Limb (tissue), 2 donors: ENCODE measurements around the gene AGBL4.
"Not testable (repeated sequence)": the region's sequence is repeated elsewhere in the genome, so short reads cannot be mapped to it uniquely, and the experiment has no call there.

Source experiments
- DNase-seq, 2 donors: peaks; one replicate each; pipeline ENCODE4 v3.0.0-alpha.2; 2016; ENCODE audit errors: extremely low spot score in 2 of 2

Gene AGBL4

GRCh38 chr1:49436865-49437264, 586.9 kb downstream of the AGBL4 start:
- DNase-seq = no peak

GRCh38 chr1:49435291-49435690, 588.5 kb downstream of the AGBL4 start:
- DNase-seq = no peak

GRCh38 chr1:49424782-49425181, 599.0 kb downstream of the AGBL4 start:
- DNase-seq = no peak

GRCh38 chr1:49416758-49417157, 607.0 kb downstream of the AGBL4 start:
- no peak for DNase-seq

GRCh38 chr1:49408346-49408745, 615.4 kb downstream of the AGBL4 start:
- DNase-seq = no peak

- DNase-seq = no peak
These were observed 626.7 kb downstream of the AGBL4 start for GRCh38 chr1:49397086-49397485.

- no peak for DNase-seq
These were observed 629.6 kb downstream of the AGBL4 start for GRCh38 chr1:49394200-49394599.

- DNase-seq = no peak
These were observed 634.1 kb downstream of the AGBL4 start for GRCh38 chr1:49389699-49390098.

GRCh38 chr1:49364676-49365075, 659.1 kb downstream of the AGBL4 start:
- DNase-seq = no peak

- no peak for DNase-seq
These were observed 660.1 kb downstream of the AGBL4 start for GRCh38 chr1:49363628-49364027.

GRCh38 chr1:49358036-49358435, 665.7 kb downstream of the AGBL4 start:
- DNase-seq = no peak

- DNase-seq = no peak
These were observed 667.2 kb downstream of the AGBL4 start for GRCh38 chr1:49356594-49356993.

GRCh38 chr1:49351768-49352167, 672.0 kb downstream of the AGBL4 start:
- DNase-seq = no peak

- no peak for DNase-seq
These were observed 676.9 kb downstream of the AGBL4 start for GRCh38 chr1:49346767-49347349.

GRCh38 chr1:49340576-49340975, 683.2 kb downstream of the AGBL4 start:
- DNase-seq = no peak

- DNase-seq = no peak
These were observed 684.7 kb downstream of the AGBL4 start for GRCh38 chr1:49339043-49339442.

GRCh38 chr1:49337251-49337650, 686.5 kb downstream of the AGBL4 start:
- no peak for DNase-seq

- peak in 1 of 2 donors; percentile 19 for DNase-seq
These were observed 689.8 kb downstream of the AGBL4 start for GRCh38 chr1:49333906-49334305.

- DNase-seq = no peak
These were observed 692.5 kb downstream of the AGBL4 start for GRCh38 chr1:49331066-49331852.

- no peak for DNase-seq
These were observed 699.7 kb downstream of the AGBL4 start for GRCh38 chr1:49323925-49324540.

GRCh38 chr1:49320493-49320892, 703.3 kb downstream of the AGBL4 start:
- DNase-seq = not testable (repeated sequence)

- DNase-seq = no peak
These were observed 704.3 kb downstream of the AGBL4 start for GRCh38 chr1:49319426-49319963.
